Osteoblast (primary cell): ENCODE measurements around the gene THAP5. TPM values are rescaled to one million over a fixed set of nuclear protein-coding genes. Genes with fewer than 3 reads are reported as not detected.

Experiments
- DNase-seq: peaks from one replicate; pipeline ENCODE4 v3.0.0; 2011; ENCODE audit warnings: low spot score, mixed read lengths; ENCODE audit not compliant: insufficient read length; ENCODE audit errors: missing footprints
- H2AFZ ChIP-seq: 2 replicates; pipeline ENCODE4 v1.6.0; 2011; ENCODE audit warnings: mild to moderate bottlenecking, low read length
- H3K27ac ChIP-seq: 2 replicates; pipeline ENCODE4 v1.5.1; 2011; ENCODE audit warnings: mild to moderate bottlenecking, low read depth, low read length, moderate library complexity
- H3K27me3 ChIP-seq: 2 replicates; pipeline ENCODE4 v1.6.0; 2012; ENCODE audit warnings: mild to moderate bottlenecking, control low read depth, inconsistent platforms, low read length, moderate library complexity; ENCODE audit not compliant: insufficient read depth
- H3K36me3 ChIP-seq: 2 replicates; pipeline ENCODE4 v1.5.1; 2011; ENCODE audit warnings: mild to moderate bottlenecking, low read length, control low read depth, moderate library complexity; ENCODE audit not compliant: insufficient read depth
- H3K4me1 ChIP-seq: 2 replicates; pipeline ENCODE4 v1.5.1; 2011; ENCODE audit warnings: mild to moderate bottlenecking, low read length, control low read depth, moderate library complexity; ENCODE audit not compliant: insufficient read depth
- H3K4me2 ChIP-seq: 2 replicates; pipeline ENCODE4 v1.6.0; 2011; ENCODE audit warnings: mild to moderate bottlenecking, low read length; ENCODE audit not compliant: insufficient read depth
- H3K4me3 ChIP-seq: fragments of 200-600 bp; sonication (generic); 3 replicates; pipeline ENCODE4 v1.5.1; 2012; ENCODE audit warnings: mild to moderate bottlenecking, low read length, inconsistent platforms; ENCODE audit not compliant: insufficient read depth
- H3K79me2 ChIP-seq: 2 replicates; pipeline ENCODE4 v1.6.0; 2012; ENCODE audit warnings: mild to moderate bottlenecking, low read length, control low read depth, inconsistent platforms; ENCODE audit not compliant: insufficient read depth
- H3K9me3 ChIP-seq: 2 replicates; pipeline ENCODE4 v1.5.1; 2011; ENCODE audit warnings: low read depth, low read length, control low read depth
- H4K20me1 ChIP-seq: 2 replicates; pipeline ENCODE4 v1.6.0; 2012; ENCODE audit warnings: mild to moderate bottlenecking, low read length, control low read depth; ENCODE audit not compliant: insufficient read depth
- CTCF ChIP-seq: IDR thresholded peaks from 2 replicates; pipeline ENCODE4 v1.5.1; 2011; ENCODE audit warnings: mild to moderate bottlenecking, low read depth, low read length, moderate library complexity; ENCODE audit errors: extremely low read depth
- total RNA-seq: library from RNA; depleted of rRNA; stranded (reverse); fragments of >200 nt; gene quantifications from 2 replicates; pipeline ENCODE4 v1.2.3, GENCODE V29; 2012

Gene THAP5
- total RNA-seq, 1 donor, result 25.7 TPM

DNA sequence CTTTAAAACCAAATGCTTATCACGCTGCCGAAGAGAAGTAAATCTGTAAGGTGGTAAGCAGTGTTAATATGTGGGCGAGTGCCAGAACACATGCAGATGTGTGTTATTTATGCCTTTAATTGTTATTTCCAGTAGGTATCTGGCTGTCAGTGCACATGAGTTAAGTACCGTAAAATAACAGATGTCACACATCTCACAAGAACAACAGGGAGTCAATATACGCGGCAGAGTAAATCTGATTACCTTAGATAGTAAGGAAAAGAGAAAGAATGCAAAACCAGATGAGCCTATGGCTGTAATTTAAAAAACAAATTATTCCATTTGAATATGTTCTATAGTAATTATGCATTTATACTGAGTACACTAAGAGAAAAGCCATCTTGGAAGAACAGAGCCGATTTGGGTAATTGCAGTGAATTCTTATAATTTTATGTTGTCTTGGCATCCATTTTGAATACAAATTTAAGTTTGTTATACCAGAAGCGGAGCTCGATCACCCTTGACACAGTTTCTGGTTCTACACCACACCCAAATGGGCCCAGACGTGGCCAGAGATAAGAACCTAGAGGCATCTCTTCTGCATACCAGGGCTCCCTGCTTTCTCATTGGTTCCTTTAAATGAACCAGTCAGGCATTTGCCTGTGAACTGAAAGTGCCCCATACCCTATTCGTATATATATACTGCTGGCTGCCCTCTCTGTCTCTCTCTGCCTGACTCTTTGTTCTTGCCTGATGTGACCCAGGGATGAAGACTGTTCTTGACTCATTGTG lies 35.0 kb upstream of the THAP5 start:
- H4K20me1 ChIP-seq, result no peaks in the 10 kb centered on the region
- H3K9me3 ChIP-seq, result no peaks in the 10 kb centered on the region
- no peaks in the 10 kb centered on the region for H3K79me2 ChIP-seq
- H3K4me1 ChIP-seq, result no peaks in the 10 kb centered on the region
- no peak for TF ChIP-seq CTCF
- no peak overlapping the region for H3K4me2 ChIP-seq
- no peak overlapping the region for H3K27ac ChIP-seq
- no peak overlapping the region for H2AFZ ChIP-seq
- peaks cover 6% of the 10 kb centered on the region for H3K27me3 ChIP-seq
- DNase-seq, result no peak
- H3K36me3 ChIP-seq, result no peaks in the 10 kb centered on the region
- H3K4me3 ChIP-seq, result no peak overlapping the region

DNA sequence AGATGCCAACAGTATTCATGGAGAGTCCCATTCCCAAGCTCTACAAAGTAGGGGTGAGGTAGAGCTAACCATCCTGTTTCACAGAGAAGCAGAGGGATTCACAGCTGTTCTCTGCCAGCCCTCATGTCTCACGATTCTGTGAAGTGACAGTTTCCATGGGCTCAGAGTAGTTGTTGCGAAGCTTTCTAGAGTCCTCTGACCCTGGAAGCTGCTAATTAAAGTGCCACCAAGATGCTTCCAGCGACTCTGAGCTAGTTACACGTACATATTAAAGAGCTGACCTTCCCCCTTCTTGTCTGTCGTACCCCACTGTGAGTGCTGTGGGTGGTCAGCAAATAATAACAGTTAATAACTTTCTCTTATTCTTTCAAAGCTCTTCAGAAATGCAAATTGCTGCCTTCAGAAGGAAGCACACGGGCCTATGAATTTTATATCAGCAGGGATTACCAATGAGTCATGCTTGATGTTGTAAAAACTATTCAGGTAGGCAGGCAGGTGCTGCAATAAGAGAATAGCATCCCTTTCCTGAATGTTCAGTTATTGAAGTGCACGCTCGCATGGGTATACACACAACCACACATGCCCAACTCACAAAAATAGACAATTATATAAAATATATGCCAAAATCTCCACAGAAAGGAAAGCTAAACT lies 34.3 kb upstream of the THAP5 start:
- DNase-seq, result no peak
- Histone ChIP-seq H3K79me2 (no peaks in the 10 kb centered on the region), H3K4me2 (no peak overlapping the region), H4K20me1 (no peaks in the 10 kb centered on the region), H3K36me3 (no peaks in the 10 kb centered on the region), H3K4me3 (no peak overlapping the region), H3K9me3 (no peaks in the 10 kb centered on the region), H3K4me1 (no peaks in the 10 kb centered on the region), H3K27ac (no peak overlapping the region), H2AFZ (no peak overlapping the region), H3K27me3 (peaks cover 7% of the 10 kb centered on the region)
- no peak for TF ChIP-seq CTCF

DNA sequence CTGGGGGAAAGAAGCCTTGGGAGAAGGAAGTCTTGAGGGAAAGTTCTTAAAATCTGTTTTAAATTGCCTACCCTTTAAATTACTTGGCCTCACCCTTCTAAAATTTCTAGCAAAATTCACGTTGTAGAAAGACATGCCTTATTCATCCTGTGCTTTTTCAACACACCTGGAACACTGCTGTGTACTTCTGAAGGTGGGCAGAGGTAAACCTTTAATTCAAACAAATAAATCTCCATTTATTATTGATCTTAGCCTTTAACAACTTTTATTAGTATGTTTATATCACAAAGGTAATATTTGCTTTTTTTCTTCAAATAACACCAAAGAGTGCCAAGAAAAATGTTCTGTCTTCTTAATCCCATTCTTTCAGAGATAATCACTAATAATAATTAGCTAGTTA lies 30.9 kb upstream of the THAP5 start:
- no peak for TF ChIP-seq CTCF
- no peaks in the 10 kb centered on the region for H3K9me3 ChIP-seq
- no peak overlapping the region for H3K27ac ChIP-seq

DNA sequence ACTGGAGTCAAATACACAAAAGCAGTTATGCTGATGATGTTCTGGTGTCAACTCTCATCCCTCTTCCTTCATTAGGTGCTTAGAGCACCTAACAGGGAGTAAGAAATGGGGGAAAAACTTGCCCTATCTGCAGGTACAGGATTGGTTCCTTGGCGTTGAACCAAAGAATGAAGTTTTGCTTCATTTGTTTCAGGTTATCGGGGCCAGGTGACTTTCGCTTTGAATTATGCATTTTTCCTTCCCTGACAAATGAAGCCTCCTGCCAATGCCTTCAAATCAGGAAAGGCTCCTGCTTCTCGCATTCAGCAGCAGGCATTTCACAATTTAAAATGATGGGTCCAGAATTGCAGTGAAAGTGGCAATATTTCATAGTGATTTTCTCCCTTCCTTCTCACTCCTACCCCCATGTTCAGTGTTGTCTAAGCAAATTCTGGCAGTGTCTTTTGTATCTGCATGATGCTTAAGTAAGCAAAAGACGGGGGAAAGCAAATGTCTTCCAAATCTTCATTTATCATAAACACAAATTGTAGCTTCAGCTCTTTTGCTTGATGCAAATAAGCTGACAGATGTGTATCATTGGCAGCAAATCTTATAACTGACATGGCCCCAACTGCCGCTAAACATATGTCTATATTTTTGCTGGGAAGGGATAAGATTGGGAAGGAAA lies 29.5 kb upstream of the THAP5 start:
- Histone ChIP-seq H3K27ac (no peak overlapping the region), H3K36me3 (no peaks in the 10 kb centered on the region), H3K4me3 (no peak overlapping the region), H2AFZ (no peak overlapping the region), H3K9me3 (no peaks in the 10 kb centered on the region), H3K4me1 (no peaks in the 10 kb centered on the region), H4K20me1 (no peaks in the 10 kb centered on the region), H3K27me3 (peaks cover 13% of the 10 kb centered on the region), H3K4me2 (no peak overlapping the region), H3K79me2 (no peaks in the 10 kb centered on the region)
- no peak for TF ChIP-seq CTCF
- no peak for DNase-seq

More for the DNA sequence above, 30.9 kb upstream of the THAP5 start:
- H2AFZ ChIP-seq, result no peak overlapping the region
- H3K79me2 ChIP-seq, result no peaks in the 10 kb centered on the region
- no peaks in the 10 kb centered on the region for H4K20me1 ChIP-seq
- no peak overlapping the region for H3K4me2 ChIP-seq
- H3K4me1 ChIP-seq, result no peaks in the 10 kb centered on the region
- peaks cover 13% of the 10 kb centered on the region for H3K27me3 ChIP-seq
- no peak for DNase-seq
- no peak overlapping the region for H3K4me3 ChIP-seq
- H3K36me3 ChIP-seq, result no peaks in the 10 kb centered on the region
